NT2/D1 (cell line): ENCODE data around the gene GRAMD4.
"Not testable (repeated sequence)": the region's sequence is repeated elsewhere in the genome, so short reads cannot be mapped to it uniquely, and the experiment has no call there.

Experiments used
- SUZ12 ChIP-seq: IDR thresholded peaks from 2 replicates; pipeline ENCODE4 v1.6.1; 2011; ENCODE audit not compliant: insufficient read length, insufficient read depth; ENCODE audit errors: extremely low read depth
- YY1 ChIP-seq: IDR thresholded peaks from 2 replicates; pipeline ENCODE4 v1.6.1; 2011; ENCODE audit not compliant: insufficient read length, insufficient read depth

GRCh38 chr22:46648225-46648820, 28.1 kb downstream of the GRAMD4 start:
- TF ChIP-seq YY1, SUZ12: not testable (repeated sequence)
